ENCODE results near the gene PIGW. TPM values are rescaled to one million over a fixed set of nuclear protein-coding genes. Genes with fewer than 3 reads are reported as not detected.

The PIGW gene
- total and polyA plus RNA-seq, 2 of the 8 experiments (the other 6 are each of a cell fraction or from before 2014, with no cell fraction given): 12.1 to 28.9 TPM

GRCh38 chr17:36511216-36511615 lies 23.6 kb upstream of the PIGW start:
- Histone ChIP-seq H3K36me3 (ENCODE audit: control insufficient read depth in 2 of 4, insufficient read depth in 4 of 4, low read length in 3 of 4) (peaks cover 41 to 90% (median 69%) of the 10 kb centered on the region in 4 experiments), H4K5ac (ENCODE audit: insufficient read length, low read depth, low read length) (no peak overlapping the region), H4K20me1 (replicated peaks in 1 of 2; ENCODE audit: control insufficient read depth in 1 of 2, insufficient read depth in 2 of 2, low read length in 2 of 2) (peaks cover 10% of the 10 kb centered on the region in 2 experiments), H3K4me2 (ENCODE audit: insufficient read depth in 1 of 2, low read depth in 2 of 2, low read length in 2 of 2) (no peak overlapping the region), H2BK12ac (ENCODE audit: low read depth, low read length) (no peak overlapping the region), H3K4me3 (ENCODE audit: extremely low read depth in 1 of 4, insufficient read depth in 2 of 4, low read depth in 3 of 4, low read length in 4 of 4) (no peak overlapping the region), H3K18ac (ENCODE audit: extremely low read depth, low read length) (no peak overlapping the region), H3K27me3 (replicated peaks in 1 of 4; ENCODE audit: control insufficient read depth in 3 of 4, extremely low read depth in 1 of 4, insufficient read depth in 3 of 4, low read length in 3 of 4) (no peaks in the 10 kb centered on the region), H3K4ac (replicated peaks; ENCODE audit: insufficient read length, low read depth, low read length) (no peak overlapping the region), H3K23ac (ENCODE audit: insufficient read length) (no peak overlapping the region), H3K27ac (ENCODE audit: low read depth, low read length) (no peak overlapping the region), H3K56ac (replicated peaks; ENCODE audit: insufficient read length, low read depth, low read length) (no peak overlapping the region), H3K14ac (ENCODE audit: insufficient read length) (no peak overlapping the region), H2BK5ac (ENCODE audit: low read depth, low read length) (no peak overlapping the region), H4K8ac (ENCODE audit: extremely low read depth, insufficient read depth, low read length) (no peak overlapping the region), H2BK20ac (ENCODE audit: low read length) (no peak overlapping the region), H3K4me1 (replicated peaks in 1 of 4; ENCODE audit: control insufficient read depth in 3 of 4, insufficient read depth in 4 of 4, low read length in 3 of 4) (no peaks in the 10 kb centered on the region), H2AK5ac (ENCODE audit: low read depth, low read length) (no peak overlapping the region), H3K9ac (replicated peaks in 1 of 4; ENCODE audit: extremely low read depth in 1 of 4, low read depth in 3 of 4, low read length in 3 of 4) (no peak overlapping the region; a peak in 1 of 7 replicates), H2BK15ac (ENCODE audit: low read length) (no peak overlapping the region), H2AFZ (ENCODE audit: low read length) (no peak overlapping the region), H3K9me3 (ENCODE audit: insufficient read depth in 2 of 2, low read depth in 1 of 2, low read length in 1 of 2) (no peaks in the 10 kb centered on the region), H3K79me1 (ENCODE audit: low read depth, low read length) (no peaks in the 10 kb centered on the region), H3K23me2 (ENCODE audit: low read depth, low read length) (no peaks in the 10 kb centered on the region), H3K79me2 (ENCODE audit: control insufficient read depth in 1 of 2, insufficient read depth in 2 of 2, low read length in 2 of 2) (no peaks in the 10 kb centered on the region), H2BK120ac (replicated peaks; ENCODE audit: low read depth, low read length) (no peak overlapping the region), H4K91ac (replicated peaks; ENCODE audit: insufficient read length, low read length) (no peak overlapping the region)
- FAIRE-seq (no peak), DNase-seq (ENCODE audit: low read depth in 1 of 2, low spot score in 2 of 2) (no peak)
- ChIA-PET POLR2A (ENCODE audit: partially characterized antibody) (interaction anchor here (0.6 to 13.9 kb wide), 6 partner anchors 13 to 23 kb away, joined by 3 to 205 read pairs (median 6); partner anchors contain the start of genes MYO19 and PIGW), CTCF (ENCODE audit: partially characterized antibody) (no interaction called here)
- WGBS, 2 experiments (ENCODE audit: extremely low coverage in 1 of 2, insufficient coverage in 1 of 2, insufficient read length in 1 of 2, insufficient replicate concordance in 2 of 2, low coverage in 1 of 2, low lambda C conversion rate in 2 of 2, missing lambda C conversion rate in 1 of 2): 92% methylated on average over 6 of the region's 6 CpGs; no CpG with 5 or more reads in 1 of the 2 experiments
- no peak for TF ChIP-seq KDM4A (IDR thresholded peaks at IDR 0.05; ENCODE audit: low read depth, low read length, severe bottlenecking)
- no peak for TF ChIP-seq KDM5A (IDR thresholded peaks at IDR 0.05; ENCODE audit: low read length)
- TF ChIP-seq JUN (IDR thresholded peaks at IDR 0.05; ENCODE audit: low read depth, low read length): no peak
- TF ChIP-seq SP1 (IDR thresholded peaks at IDR 0.05; ENCODE audit: low read depth, low read length): no peak
- no peak for TF ChIP-seq RXRA (IDR thresholded peaks at IDR 0.05; ENCODE audit: insufficient read depth, low read depth, low read length)
- TF ChIP-seq ATF2 (IDR thresholded peaks at IDR 0.05; ENCODE audit: low read length): no peak
- TF ChIP-seq SIX5 (IDR thresholded peaks at IDR 0.05; ENCODE audit: low read depth, low read length): no peak
- no peak for TF ChIP-seq SP2 (IDR thresholded peaks at IDR 0.05; ENCODE audit: low read length)
- no peak for TF ChIP-seq CBX5 (IDR thresholded peaks at IDR 0.05; ENCODE audit: low read depth, low read length)

Measured in H1 (cell line).